ENCODE data around the gene AGMO.

AGMO gene

DNA sequence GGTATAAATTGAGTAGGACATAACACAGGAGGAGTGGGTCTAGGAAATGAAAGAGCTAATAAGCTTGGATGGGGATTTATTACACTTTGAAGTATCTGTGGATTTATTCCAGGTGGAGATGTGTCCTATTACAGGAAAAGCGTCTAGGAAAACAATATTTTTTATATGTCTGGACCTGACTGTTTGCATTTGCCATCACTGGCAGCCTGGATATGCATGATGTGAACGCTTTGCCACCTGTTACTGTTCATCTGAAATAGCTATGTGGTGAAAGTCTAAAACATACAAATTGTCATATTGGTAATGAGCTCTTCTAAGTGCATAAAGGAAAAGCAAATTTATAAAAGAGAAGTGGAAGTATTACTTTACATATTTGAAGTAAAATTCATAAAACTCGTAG lies 31.6 kb upstream of the AGMO start:
- Histone ChIP-seq H3K9me3 (ENCODE audit: control insufficient read depth, insufficient read depth, low read depth, low read length) (no peaks in the 10 kb centered on the region), H3K9ac (ENCODE audit: low read length) (no peak overlapping the region), H3K27me3 (ENCODE audit: control insufficient read depth, insufficient read depth, low read length) (no peaks in the 10 kb centered on the region), H3K4me3 (ENCODE audit: low read depth, low read length) (no peak overlapping the region), H3K36me3 (ENCODE audit: control insufficient read depth, insufficient read depth, low read length) (no peaks in the 10 kb centered on the region), H3K4me1 (ENCODE audit: control insufficient read depth, insufficient read depth, low read length) (no peaks in the 10 kb centered on the region), H3K27ac (ENCODE audit: low read depth, low read length) (no peak overlapping the region)

DNA sequence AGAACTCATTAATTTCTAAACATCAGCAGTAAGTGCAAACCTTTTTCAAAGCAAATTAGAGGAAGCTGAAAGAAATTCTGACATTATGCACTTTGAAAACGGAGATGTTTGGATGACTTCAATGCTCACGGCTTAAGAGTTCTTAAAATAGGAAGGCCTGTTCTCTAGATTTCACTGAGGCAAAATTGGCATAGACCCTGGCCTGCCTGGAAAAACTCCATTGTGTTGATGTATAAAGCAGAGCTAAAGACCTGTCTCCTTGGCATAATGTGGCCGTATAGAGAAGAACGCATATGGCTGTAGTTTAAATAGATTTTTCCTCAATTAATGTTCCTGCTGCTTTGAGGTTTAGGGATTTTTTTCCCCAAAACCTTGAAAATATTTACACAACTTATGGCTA lies 24.5 kb upstream of the AGMO start:
- no peaks in the 10 kb centered on the region for H3K4me1 ChIP-seq (ENCODE audit: control insufficient read depth, insufficient read depth, low read length)
- no peak overlapping the region for H3K4me3 ChIP-seq (ENCODE audit: low read depth, low read length)
- no peaks in the 10 kb centered on the region for H3K27me3 ChIP-seq (ENCODE audit: control insufficient read depth, insufficient read depth, low read length)
- no peak overlapping the region for H3K9ac ChIP-seq (ENCODE audit: low read length)
- no peaks in the 10 kb centered on the region for H3K36me3 ChIP-seq (ENCODE audit: control insufficient read depth, insufficient read depth, low read length)
- H3K27ac ChIP-seq (ENCODE audit: low read depth, low read length): no peak overlapping the region
- H3K9me3 ChIP-seq (ENCODE audit: control insufficient read depth, insufficient read depth, low read depth, low read length): peaks cover 18% of the 10 kb centered on the region

- no peak overlapping the region for H3K27ac ChIP-seq (ENCODE audit: low read depth, low read length)
- no peaks in the 10 kb centered on the region for H3K27me3 ChIP-seq (ENCODE audit: control insufficient read depth, insufficient read depth, low read length)
- no peaks in the 10 kb centered on the region for H3K36me3 ChIP-seq (ENCODE audit: control insufficient read depth, insufficient read depth, low read length)
- H3K4me1 ChIP-seq (ENCODE audit: control insufficient read depth, insufficient read depth, low read length): no peaks in the 10 kb centered on the region
- H3K4me3 ChIP-seq (ENCODE audit: low read depth, low read length): no peak overlapping the region
- H3K9ac ChIP-seq (ENCODE audit: low read length): no peak overlapping the region
- H3K9me3 ChIP-seq (ENCODE audit: control insufficient read depth, insufficient read depth, low read depth, low read length): peaks cover 18% of the 10 kb centered on the region
Observed at GRCh38 chr7:15584575-15584974, 22.8 kb upstream of the AGMO start.

DNA sequence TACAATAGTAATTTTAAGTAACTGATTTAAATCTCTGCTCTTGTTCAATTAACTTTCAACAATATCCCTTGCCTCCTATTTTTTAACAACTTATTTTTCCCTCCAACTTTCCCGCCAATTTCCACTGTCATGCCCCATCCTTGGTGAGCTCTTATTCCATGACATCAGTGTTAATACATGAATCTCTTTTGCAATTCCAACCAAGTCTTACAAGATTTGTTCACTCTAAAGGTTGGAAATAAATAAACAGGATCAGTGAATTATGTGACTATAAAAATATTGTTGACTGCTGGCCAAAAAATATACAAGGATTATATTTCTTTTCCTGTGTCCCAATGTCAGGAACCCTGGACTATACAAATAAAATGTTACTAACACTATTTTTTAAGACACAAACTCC lies 21.0 kb upstream of the AGMO start:
- Histone ChIP-seq H3K4me1 (ENCODE audit: control insufficient read depth, insufficient read depth, low read length) (no peaks in the 10 kb centered on the region), H3K27ac (ENCODE audit: low read depth, low read length) (no peak overlapping the region), H3K9ac (ENCODE audit: low read length) (no peak overlapping the region), H3K27me3 (ENCODE audit: control insufficient read depth, insufficient read depth, low read length) (no peaks in the 10 kb centered on the region), H3K4me3 (ENCODE audit: low read depth, low read length) (no peak overlapping the region), H3K36me3 (ENCODE audit: control insufficient read depth, insufficient read depth, low read length) (no peaks in the 10 kb centered on the region), H3K9me3 (ENCODE audit: control insufficient read depth, insufficient read depth, low read depth, low read length) (peaks cover 18% of the 10 kb centered on the region)

GRCh38 chr7:15581352-15581951 lies 19.6 kb upstream of the AGMO start:
- Histone ChIP-seq H3K4me1 (ENCODE audit: control insufficient read depth, insufficient read depth, low read length) (no peaks in the 10 kb centered on the region), H3K27ac (ENCODE audit: low read depth, low read length) (no peak overlapping the region), H3K4me3 (ENCODE audit: low read depth, low read length) (no peak overlapping the region), H3K9ac (ENCODE audit: low read length) (no peak overlapping the region), H3K36me3 (ENCODE audit: control insufficient read depth, insufficient read depth, low read length) (no peaks in the 10 kb centered on the region), H3K9me3 (ENCODE audit: control insufficient read depth, insufficient read depth, low read depth, low read length) (peaks cover 15% of the 10 kb centered on the region), H3K27me3 (ENCODE audit: control insufficient read depth, insufficient read depth, low read length) (no peaks in the 10 kb centered on the region)

DNA sequence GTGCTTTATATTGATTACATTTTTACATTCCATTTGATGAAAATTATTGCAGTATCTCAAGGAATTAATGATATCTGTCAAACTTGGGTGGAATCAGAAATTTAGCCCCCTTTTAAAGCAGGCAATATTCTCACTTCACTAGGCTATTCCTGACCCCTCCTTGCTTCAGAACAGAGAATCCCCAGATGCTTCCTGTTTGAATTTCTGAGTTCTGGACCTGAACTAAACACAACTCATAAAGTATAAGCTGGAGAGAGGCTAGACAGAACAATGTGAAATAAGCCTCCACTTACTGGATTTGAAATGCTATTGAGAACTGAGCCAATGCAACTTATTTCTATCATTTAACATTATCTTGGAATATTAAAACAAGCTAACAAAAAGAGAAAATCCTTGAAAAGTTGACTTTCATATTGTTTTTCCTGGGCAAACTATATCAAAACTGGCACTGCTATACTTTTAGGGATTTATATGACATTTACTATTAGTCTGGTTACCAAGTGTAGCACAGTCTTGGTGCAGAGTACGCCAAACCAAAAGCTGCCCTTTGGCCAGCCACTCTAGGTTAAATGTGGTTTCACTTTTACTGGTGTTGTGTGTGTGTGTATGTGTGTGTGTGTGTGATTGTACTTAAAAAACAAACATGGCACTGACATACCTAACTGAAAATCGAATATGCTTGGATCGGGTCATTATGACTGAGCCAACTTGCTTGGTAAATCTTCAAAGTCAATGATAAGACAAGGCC lies 19.0 kb upstream of the AGMO start:
- Histone ChIP-seq H3K9me3 (ENCODE audit: control insufficient read depth, insufficient read depth, low read depth, low read length) (peaks cover 11% of the 10 kb centered on the region), H3K9ac (ENCODE audit: low read length) (no peak overlapping the region), H3K36me3 (ENCODE audit: control insufficient read depth, insufficient read depth, low read length) (no peaks in the 10 kb centered on the region), H3K27me3 (ENCODE audit: control insufficient read depth, insufficient read depth, low read length) (no peaks in the 10 kb centered on the region), H3K27ac (ENCODE audit: low read depth, low read length) (no peak overlapping the region), H3K4me3 (ENCODE audit: low read depth, low read length) (no peak overlapping the region), H3K4me1 (ENCODE audit: control insufficient read depth, insufficient read depth, low read length) (no peaks in the 10 kb centered on the region)

DNA sequence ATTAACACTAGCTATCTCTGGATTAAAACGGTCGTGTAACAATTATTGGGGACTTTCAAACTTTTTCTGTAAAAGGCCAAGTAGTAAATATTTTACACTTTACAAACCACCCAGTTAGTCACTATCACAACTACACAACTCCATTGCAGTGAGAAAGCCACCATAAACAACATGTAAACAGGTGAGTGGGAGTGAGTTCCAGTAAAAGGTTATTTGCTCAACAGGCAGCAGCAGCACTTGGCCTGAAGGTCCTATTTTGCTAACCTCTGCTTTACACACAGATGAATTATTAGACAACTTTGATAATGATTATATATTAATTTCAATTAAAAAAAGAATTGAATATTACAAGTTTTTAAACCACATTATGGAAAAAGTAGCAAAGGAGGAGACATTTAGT lies 15.8 kb upstream of the AGMO start:
- Histone ChIP-seq H3K36me3 (ENCODE audit: control insufficient read depth, insufficient read depth, low read length) (no peaks in the 10 kb centered on the region), H3K4me1 (ENCODE audit: control insufficient read depth, insufficient read depth, low read length) (no peaks in the 10 kb centered on the region), H3K9ac (ENCODE audit: low read length) (no peak overlapping the region), H3K9me3 (ENCODE audit: control insufficient read depth, insufficient read depth, low read depth, low read length) (no peaks in the 10 kb centered on the region), H3K27me3 (ENCODE audit: control insufficient read depth, insufficient read depth, low read length) (no peaks in the 10 kb centered on the region), H3K4me3 (ENCODE audit: low read depth, low read length) (no peak overlapping the region), H3K27ac (ENCODE audit: low read depth, low read length) (no peak overlapping the region)

GRCh38 chr7:15571301-15571878 lies 9.6 kb upstream of the AGMO start:
- Histone ChIP-seq H3K27me3 (ENCODE audit: control insufficient read depth, insufficient read depth, low read length) (no peaks in the 10 kb centered on the region), H3K36me3 (ENCODE audit: control insufficient read depth, insufficient read depth, low read length) (no peaks in the 10 kb centered on the region), H3K9ac (ENCODE audit: low read length) (no peak overlapping the region), H3K27ac (ENCODE audit: low read depth, low read length) (no peak overlapping the region), H3K4me1 (ENCODE audit: control insufficient read depth, insufficient read depth, low read length) (no peaks in the 10 kb centered on the region), H3K9me3 (ENCODE audit: control insufficient read depth, insufficient read depth, low read depth, low read length) (no peaks in the 10 kb centered on the region), H3K4me3 (ENCODE audit: low read depth, low read length) (no peak overlapping the region)

DNA sequence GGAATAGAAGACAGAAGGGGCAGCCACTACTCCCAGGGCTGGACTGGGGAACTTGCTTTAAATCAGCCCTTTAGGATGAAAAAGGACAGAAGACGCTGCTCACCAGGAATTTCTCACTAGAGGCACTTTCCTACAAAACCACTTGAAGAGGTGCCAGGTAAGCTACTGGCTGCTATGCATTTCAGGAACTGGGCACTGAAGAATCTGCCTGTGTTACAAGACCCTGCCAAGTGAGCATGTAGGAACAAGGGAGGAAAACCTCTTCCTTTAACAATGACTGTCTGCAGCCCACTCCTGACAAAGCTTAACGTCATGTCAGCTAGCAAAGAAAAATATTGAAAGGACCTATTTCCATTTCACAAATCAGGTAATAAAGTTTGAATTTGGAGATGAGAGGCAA lies 5.8 kb upstream of the AGMO start:
- Histone ChIP-seq H3K27ac (ENCODE audit: low read depth, low read length) (no peak overlapping the region), H3K9me3 (ENCODE audit: control insufficient read depth, insufficient read depth, low read depth, low read length) (no peaks in the 10 kb centered on the region), H3K4me3 (ENCODE audit: low read depth, low read length) (no peak overlapping the region), H3K27me3 (ENCODE audit: control insufficient read depth, insufficient read depth, low read length) (no peaks in the 10 kb centered on the region), H3K4me1 (ENCODE audit: control insufficient read depth, insufficient read depth, low read length) (no peaks in the 10 kb centered on the region), H3K9ac (ENCODE audit: low read length) (no peak overlapping the region), H3K36me3 (ENCODE audit: control insufficient read depth, insufficient read depth, low read length) (no peaks in the 10 kb centered on the region)

DNA sequence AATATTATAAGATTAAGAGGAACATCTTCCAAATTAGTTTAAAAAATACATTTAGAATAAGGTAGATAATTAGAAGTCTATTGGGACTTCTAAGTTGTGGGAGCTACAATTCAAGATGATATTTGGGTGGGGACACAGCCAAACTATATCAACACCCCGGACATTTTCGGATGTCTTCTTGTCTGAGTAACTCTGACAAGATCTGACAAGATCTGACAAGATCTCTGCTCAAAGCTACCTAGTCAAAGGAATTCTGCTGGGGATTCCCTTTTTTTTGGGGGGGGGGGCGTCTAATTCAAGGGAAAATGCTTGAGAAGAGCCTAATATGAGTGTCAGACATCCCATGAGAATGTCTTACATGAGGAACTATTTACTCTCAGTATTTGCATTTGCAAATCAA lies 5.2 kb upstream of the AGMO start:
- no peaks in the 10 kb centered on the region for H3K9me3 ChIP-seq (ENCODE audit: control insufficient read depth, insufficient read depth, low read depth, low read length)
- no peaks in the 10 kb centered on the region for H3K4me1 ChIP-seq (ENCODE audit: control insufficient read depth, insufficient read depth, low read length)
- H3K36me3 ChIP-seq (ENCODE audit: control insufficient read depth, insufficient read depth, low read length): no peaks in the 10 kb centered on the region
- no peaks in the 10 kb centered on the region for H3K27me3 ChIP-seq (ENCODE audit: control insufficient read depth, insufficient read depth, low read length)
- no peak overlapping the region for H3K4me3 ChIP-seq (ENCODE audit: low read depth, low read length)
- H3K9ac ChIP-seq (ENCODE audit: low read length): no peak overlapping the region
- no peak overlapping the region for H3K27ac ChIP-seq (ENCODE audit: low read depth, low read length)

DNA sequence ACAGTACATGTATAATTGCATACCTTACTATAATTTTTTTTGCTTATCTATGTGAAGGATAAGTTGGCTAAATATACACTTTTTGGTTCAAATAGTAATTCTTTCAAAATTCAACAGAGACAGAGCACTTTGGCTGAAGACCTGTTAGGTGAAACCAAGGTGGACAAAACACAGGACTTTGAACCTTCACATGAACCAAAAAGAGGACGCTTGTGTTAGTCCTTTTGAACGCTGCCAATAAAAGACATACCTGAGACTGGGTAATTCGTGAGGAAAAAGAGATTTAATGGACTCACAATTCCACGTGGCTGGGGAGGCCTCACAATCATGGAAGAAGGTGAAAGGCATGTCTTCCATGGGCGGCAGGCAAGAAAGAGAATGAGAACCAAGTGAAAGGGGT lies 4.7 kb upstream of the AGMO start:
- H3K27ac ChIP-seq (ENCODE audit: low read depth, low read length): no peak overlapping the region
- no peak overlapping the region for H3K9ac ChIP-seq (ENCODE audit: low read length)
- no peak overlapping the region for H3K4me3 ChIP-seq (ENCODE audit: low read depth, low read length)
- no peaks in the 10 kb centered on the region for H3K27me3 ChIP-seq (ENCODE audit: control insufficient read depth, insufficient read depth, low read length)
- H3K4me1 ChIP-seq (ENCODE audit: control insufficient read depth, insufficient read depth, low read length): no peaks in the 10 kb centered on the region
- H3K36me3 ChIP-seq (ENCODE audit: control insufficient read depth, insufficient read depth, low read length): no peaks in the 10 kb centered on the region
- no peaks in the 10 kb centered on the region for H3K9me3 ChIP-seq (ENCODE audit: control insufficient read depth, insufficient read depth, low read depth, low read length)
